Esophagus muscularis mucosa (tissue), 4 donors: ENCODE results near the gene VPS13C. TPM values are rescaled to one million over a fixed set of nuclear protein-coding genes. Genes with fewer than 3 reads are reported as not detected.
A peak's percentile ranks its signal among the peaks of the same experiment; 100 is the strongest.

Source experiments
- DNase-seq: peaks from one replicate; pipeline ENCODE4 v3.0.0-alpha.2; 2017; ENCODE audit errors: extremely low spot score
- H3K27ac ChIP-seq, 4 donors: fragments of 200-600 bp; sonication (generic); replicated peaks in 1 of 4; 1 replicate in 3 of 4; 2 replicates in 1 of 4; pipeline ENCODE4 v1.5.1; 2016 to 2019; ENCODE audit warnings: mild to moderate bottlenecking in 1 of 4
- H3K27me3 ChIP-seq, 4 donors: fragments of 200-600 bp; sonication (generic); one replicate each; pipeline versions ENCODE4 v1.5.1 to v1.6.0; 2016 to 2019
- H3K36me3 ChIP-seq, 4 donors: fragments of 200-600 bp; sonication (generic); one replicate each; pipeline ENCODE4 v1.5.1; 2016 to 2019
- H3K4me1 ChIP-seq, 4 donors: fragments of 200-600 bp; sonication (generic); one replicate each; pipeline ENCODE4 v1.5.1; 2016 to 2019
- H3K4me3 ChIP-seq, 4 donors: fragments of 200-600 bp; sonication (generic); 1 replicate in 2 of 4; 2 replicates in 2 of 4; pipeline ENCODE4 v1.5.1; 2016 to 2019; ENCODE audit warnings: mild to moderate bottlenecking in 4 of 4, moderate library complexity in 1 of 4
- H3K9me3 ChIP-seq, 4 donors: fragments of 200-600 bp; sonication (generic); 1 replicate in 3 of 4; 2 replicates in 1 of 4; pipeline ENCODE4 v1.5.1; 2016 to 2019
- EP300 ChIP-seq: sonication (generic); formaldehyde crosslinking; IDR thresholded peaks from one replicate; pipeline ENCODE4 v1.6.1; 2017; ENCODE audit warnings: antibody characterized with exemption
- POLR2A ChIP-seq: fragments of 450-650 bp; IDR thresholded peaks from one replicate; pipeline ENCODE4 v1.6.1; 2017; ENCODE audit warnings: antibody characterized with exemption, moderate library complexity, mild to moderate bottlenecking, low read depth
- POLR2AphosphoS5 ChIP-seq, 2 donors: sonication (generic); formaldehyde crosslinking; IDR thresholded peaks; one replicate each; pipeline ENCODE4 v1.6.1; 2017; ENCODE audit warnings: antibody characterized with exemption in 2 of 2
- WGBS: methylation state at CpG from one replicate; pipeline ENCODE4 v1.1.5; 2018; 5-methylcytosine and 5-hydroxymethylcytosine counted together
- intact Hi-C: fragments of 100-400 bp; cut with DNase I; formaldehyde crosslinking; loops from one replicate; pipeline ENCODE4 v1.15.1; 2023
- total RNA-seq, 4 donors: library from RNA; depleted of rRNA; stranded (reverse); fragments of >200 nt; gene quantifications; one replicate each; pipeline versions ENCODE4 v1.1.0 to v1.2.1, GENCODE V29; 2016
- TF ChIP-seq, protein P1 (sequence below), 3 experiments: fragments of 200-600 bp in 2 of 3; fragments of 450-650 bp in 1 of 3; sonication (generic) in 2 of 3; IDR thresholded peaks; one replicate each; pipeline ENCODE4 v1.5.1; 2017 to 2019; ENCODE audit warnings: antibody characterized with exemption in 3 of 3, mild to moderate bottlenecking in 2 of 3, moderate library complexity in 1 of 3

Gene VPS13C
- total RNA-seq, 4 donors from 2014 or later: 58.5 to 86.0 (median 59.4) TPM

DNA sequence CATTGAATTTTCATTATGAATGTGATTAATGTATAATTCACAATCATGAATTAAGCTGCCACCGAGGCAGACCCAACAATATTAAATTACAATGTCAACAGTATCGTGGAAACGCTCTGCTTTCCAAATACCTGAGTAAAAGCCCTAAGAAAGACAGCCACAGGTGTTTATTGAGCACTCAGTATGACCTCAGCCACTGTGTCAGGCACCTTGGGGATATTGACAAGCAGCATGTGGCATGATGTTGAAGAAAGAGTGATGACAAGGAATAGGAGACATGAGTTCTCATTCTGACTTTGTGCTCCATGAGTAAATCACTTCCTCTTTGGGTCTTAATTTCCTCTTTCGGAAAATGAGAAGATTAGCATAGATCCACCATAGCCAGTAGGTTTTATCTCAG lies 19.3 kb upstream of the VPS13C start:
- Histone ChIP-seq H3K4me3 (no peak overlapping the region), H3K27me3 (no peaks in the 10 kb centered on the region), H3K4me1 (no peaks in the 10 kb centered on the region), H3K36me3 (no peaks in the 10 kb centered on the region), H3K9me3 (no peaks in the 10 kb centered on the region), H3K27ac (no peak overlapping the region)
- no peak for DNase-seq
- WGBS: 77% methylated on average over 4 of the region's 4 CpGs
- TF ChIP-seq POLR2AphosphoS5 (IDR thresholded peaks at IDR 0.05): no peak
- no peak for TF ChIP-seq POLR2A
- TF ChIP-seq EP300: no peak
- TF ChIP-seq, protein P1, sequence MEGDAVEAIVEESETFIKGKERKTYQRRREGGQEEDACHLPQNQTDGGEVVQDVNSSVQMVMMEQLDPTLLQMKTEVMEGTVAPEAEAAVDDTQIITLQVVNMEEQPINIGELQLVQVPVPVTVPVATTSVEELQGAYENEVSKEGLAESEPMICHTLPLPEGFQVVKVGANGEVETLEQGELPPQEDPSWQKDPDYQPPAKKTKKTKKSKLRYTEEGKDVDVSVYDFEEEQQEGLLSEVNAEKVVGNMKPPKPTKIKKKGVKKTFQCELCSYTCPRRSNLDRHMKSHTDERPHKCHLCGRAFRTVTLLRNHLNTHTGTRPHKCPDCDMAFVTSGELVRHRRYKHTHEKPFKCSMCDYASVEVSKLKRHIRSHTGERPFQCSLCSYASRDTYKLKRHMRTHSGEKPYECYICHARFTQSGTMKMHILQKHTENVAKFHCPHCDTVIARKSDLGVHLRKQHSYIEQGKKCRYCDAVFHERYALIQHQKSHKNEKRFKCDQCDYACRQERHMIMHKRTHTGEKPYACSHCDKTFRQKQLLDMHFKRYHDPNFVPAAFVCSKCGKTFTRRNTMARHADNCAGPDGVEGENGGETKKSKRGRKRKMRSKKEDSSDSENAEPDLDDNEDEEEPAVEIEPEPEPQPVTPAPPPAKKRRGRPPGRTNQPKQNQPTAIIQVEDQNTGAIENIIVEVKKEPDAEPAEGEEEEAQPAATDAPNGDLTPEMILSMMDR (IDR thresholded peaks at IDR 0.05): no peak
- intact Hi-C loops: loop anchor here (5.0 kb wide), 1 partner anchor 228 kb away; no protein-coding TSS in a partner anchor

DNA sequence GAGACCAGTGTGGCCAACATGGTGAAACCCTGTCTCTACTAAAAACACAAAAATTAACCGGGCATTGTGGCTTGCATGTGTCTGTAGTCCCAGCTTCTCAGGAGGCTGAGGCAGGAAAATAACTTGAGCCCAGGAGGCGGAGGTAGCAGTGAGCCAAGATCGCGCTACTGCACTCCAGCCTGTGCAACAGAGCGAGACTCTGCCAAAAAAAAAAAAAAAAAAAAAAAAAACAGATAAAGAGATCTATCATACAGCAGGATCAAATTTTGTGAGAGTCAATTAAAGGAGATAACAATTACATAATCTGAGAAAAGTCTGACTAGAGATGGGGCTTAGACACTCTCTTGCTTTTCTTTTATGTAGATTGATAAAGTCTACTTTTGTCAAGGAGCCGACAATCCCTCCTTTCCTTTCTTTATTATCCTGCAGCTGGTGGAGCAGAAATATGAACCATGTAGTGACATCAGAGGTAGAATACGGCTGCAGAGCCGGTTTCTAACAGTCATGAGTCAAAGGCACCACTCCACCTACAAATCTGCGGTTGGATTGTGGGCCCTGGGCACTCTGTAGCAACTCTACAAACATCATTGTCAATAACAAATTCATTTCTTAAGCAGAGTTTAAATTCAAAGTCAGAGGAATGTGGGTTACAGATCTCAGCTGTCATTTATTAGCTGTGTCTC lies 15.5 kb upstream of the VPS13C start:
- no peak for TF ChIP-seq EP300
- no peak for TF ChIP-seq POLR2AphosphoS5 (IDR thresholded peaks at IDR 0.05)
- TF ChIP-seq, protein P1 (IDR thresholded peaks at IDR 0.05): no peak
- no peak for TF ChIP-seq POLR2A
- H3K27me3 ChIP-seq: no peaks in the 10 kb centered on the region
- no peak overlapping the region for H3K27ac ChIP-seq
- no peaks in the 10 kb centered on the region for H3K36me3 ChIP-seq
- H3K4me3 ChIP-seq: no peak overlapping the region
- H3K9me3 ChIP-seq: no peaks in the 10 kb centered on the region
- 83% methylated on average over 9 of the region's 9 CpGs for WGBS
- no peaks in the 10 kb centered on the region for H3K4me1 ChIP-seq
- no peak for DNase-seq
- intact Hi-C loops: loop anchor here (5.0 kb wide), 1 partner anchor 232 kb away; no protein-coding TSS in a partner anchor

DNA sequence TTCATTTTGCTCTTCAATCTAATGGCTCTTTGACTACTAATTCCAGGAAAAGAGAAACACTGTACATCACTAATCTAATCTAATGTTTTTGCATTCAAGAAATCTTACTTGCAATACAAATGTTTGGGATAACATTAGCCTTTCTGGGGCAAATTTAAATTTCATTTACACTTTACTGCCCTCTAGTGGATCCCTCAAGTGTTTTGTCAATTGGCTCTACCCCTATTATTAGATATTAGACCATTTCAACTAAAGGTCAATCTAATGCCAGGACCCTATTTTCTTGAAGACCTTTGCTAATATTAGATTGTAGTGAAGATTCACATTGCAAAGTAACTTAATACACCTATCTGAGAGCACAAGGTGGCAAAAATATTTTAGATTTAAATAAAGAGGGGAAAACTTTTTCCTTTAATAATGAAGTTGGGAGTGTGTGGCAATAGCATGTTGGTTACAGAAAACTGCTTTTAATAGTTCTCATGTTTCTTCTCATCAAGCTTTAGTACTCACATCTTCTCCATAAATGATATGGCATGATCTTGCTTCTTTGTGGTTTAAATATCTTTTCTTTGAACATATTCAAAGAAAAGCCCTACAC lies 11.6 kb upstream of the VPS13C start:
- TF ChIP-seq, protein P1 (IDR thresholded peaks at IDR 0.05): peak; percentile 61 to 73 (median 67)
- TF ChIP-seq EP300: no peak
- no peak for TF ChIP-seq POLR2AphosphoS5 (IDR thresholded peaks at IDR 0.05)
- no peak for TF ChIP-seq POLR2A
- no peak for DNase-seq
- Histone ChIP-seq H3K27me3 (peaks cover 0 to 30% (median 5%) of the 10 kb centered on the region in 4 donors), H3K36me3 (no peaks in the 10 kb centered on the region), H3K4me3 (no peak overlapping the region), H3K27ac (no peak overlapping the region), H3K9me3 (no peaks in the 10 kb centered on the region), H3K4me1 (peaks cover 8 to 24% (median 21%) of the 10 kb centered on the region in 4 donors)
- intact Hi-C loops: no loop called here

DNA sequence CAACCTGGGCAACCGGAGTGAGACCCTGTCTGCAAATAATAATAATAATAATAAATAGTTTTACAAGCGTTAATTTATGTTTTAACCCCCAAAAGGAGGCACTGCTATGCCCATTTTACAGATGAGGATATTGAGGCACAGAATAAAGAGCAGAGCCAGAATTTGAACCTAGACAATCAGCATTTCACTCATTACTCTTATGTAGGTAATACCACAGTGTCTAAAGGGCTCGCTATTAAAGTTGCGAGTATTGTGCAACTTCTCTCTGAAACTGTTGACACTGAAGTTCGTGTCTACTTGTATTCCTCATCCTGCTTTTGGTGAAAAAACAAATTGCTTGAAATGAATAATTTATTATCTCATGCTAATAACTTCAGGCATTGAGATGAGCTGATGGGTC lies 9.3 kb upstream of the VPS13C start:
- TF ChIP-seq POLR2AphosphoS5 (IDR thresholded peaks at IDR 0.05): no peak
- no peak for TF ChIP-seq POLR2A
- TF ChIP-seq EP300: no peak
- TF ChIP-seq, protein P1 (IDR thresholded peaks at IDR 0.05): no peak
- Histone ChIP-seq H3K4me3 (no peak overlapping the region), H3K4me1 (peaks cover 13 to 30% (median 26%) of the 10 kb centered on the region in 4 donors), H3K27me3 (peaks cover 0 to 39% (median 11%) of the 10 kb centered on the region in 4 donors), H3K36me3 (no peaks in the 10 kb centered on the region), H3K9me3 (no peaks in the 10 kb centered on the region), H3K27ac (no peak overlapping the region)
- no peak for DNase-seq
- intact Hi-C loops: no loop called here
- WGBS: 79% methylated on average over 5 of the region's 5 CpGs
